H1 (cell line): ENCODE data around the gene ARHGAP18. TPM values are rescaled to one million over a fixed set of nuclear protein-coding genes. Genes with fewer than 3 reads are reported as not detected.

Experiments
- ATF3 ChIP-seq: IDR thresholded peaks from 2 replicates; pipeline ENCODE4 v1.6.1; 2011; ENCODE audit warnings: low read depth, mild to moderate bottlenecking, low read length; ENCODE audit not compliant: insufficient read depth
- BCL11A ChIP-seq, 2 experiments: IDR thresholded peaks; one replicate each; pipeline ENCODE4 v1.6.1; 2011; ENCODE audit warnings: low read depth in 2 of 2, low read length in 2 of 2, mild to moderate bottlenecking in 2 of 2
- CHD7 ChIP-seq: fragments of 300-600 bp; sonication (generic); IDR thresholded peaks from 2 replicates; pipeline ENCODE4 v1.7.1; 2012; ENCODE audit warnings: low read length, moderate library complexity, mild to moderate bottlenecking, inconsistent platforms; ENCODE audit not compliant: insufficient replicate concordance
- E2F6 ChIP-seq: IDR thresholded peaks from 2 replicates; pipeline ENCODE4 v1.6.1; 2012; ENCODE audit warnings: inconsistent platforms
- EZH2 ChIP-seq: fragments of 200-600 bp; sonication (generic); IDR thresholded peaks from 2 replicates; pipeline ENCODE4 v1.7.1; 2012; ENCODE audit warnings: low read depth, mild to moderate bottlenecking, moderate library complexity, low read length, inconsistent platforms; ENCODE audit not compliant: severe bottlenecking
- SP1 ChIP-seq: IDR thresholded peaks from 2 replicates; pipeline ENCODE4 v1.6.1; 2011; ENCODE audit warnings: low read depth, low read length
- SP4 ChIP-seq: IDR thresholded peaks from 2 replicates; pipeline ENCODE4 v1.6.1; 2012; ENCODE audit warnings: low read length, inconsistent platforms
- polyA plus RNA-seq, 7 experiments: library from polyadenylated mRNA; depleted of rRNA in 3 of 7; stranded (reverse) in 5 of 7; unstranded in 2 of 7; fragments of >200 nt in 5 of 7; fragments of 200-250 nt in 2 of 7; gene quantifications; 1 replicate in 5 of 7; 2 replicates in 1 of 7; 4 replicates in 1 of 7; pipeline versions ENCODE4 v1.2.1 to v1.2.3, GENCODE V29; 2011 to 2013; ENCODE audit warnings: missing spikeins in 2 of 7, mixed read lengths in 2 of 7
- total RNA-seq: library from RNA; stranded (reverse); fragmentation: NEBNext Ultra II Directional; extraction: Animal tissue kit (Norgen Biotek cat#: 25700); gene quantifications from 2 replicates; pipeline ENCODE4 v1.2.1, GENCODE V29; 2021
- TF ChIP-seq, protein P1 (sequence below): IDR thresholded peaks from 2 replicates; pipeline ENCODE4 v1.6.1; 2011; ENCODE audit warnings: low read length, improper control_type of control experiment

ARHGAP18 gene
- total and polyA plus RNA-seq, 2 of the 8 experiments (the other 6 are each of a cell fraction or from before 2014, with no cell fraction given): 0.83 to 4.5 TPM

DNA sequence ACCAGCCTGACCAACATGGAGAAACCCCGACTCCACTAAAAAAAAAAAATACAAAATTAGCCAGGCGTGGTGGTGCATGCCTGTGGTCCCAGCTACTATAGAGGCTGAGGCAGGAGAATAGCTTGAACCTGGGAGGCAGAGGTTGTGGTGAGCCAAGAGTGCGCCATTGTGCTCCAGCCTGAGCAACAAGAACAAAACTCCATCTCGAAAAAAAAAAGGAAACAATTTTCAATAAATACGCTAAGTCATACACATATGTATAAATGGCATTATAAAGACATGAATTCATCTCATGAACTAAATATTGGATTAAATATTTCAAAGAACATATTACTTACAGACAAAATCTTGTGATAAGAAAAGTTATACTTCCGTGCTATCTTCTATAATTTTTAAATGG, 2.9 kb downstream of the ARHGAP18 start (continued):
- no peak for TF ChIP-seq E2F6
- TF ChIP-seq SP4: no peak
- TF ChIP-seq CHD7: no peak
- TF ChIP-seq SP1: no peak
- TF ChIP-seq ATF3: no peak
- no peak for TF ChIP-seq EZH2
- no peak for TF ChIP-seq BCL11A (IDR thresholded peaks at IDR 0.05; ENCODE audit: low read depth in 2 of 2, low read length in 2 of 2)
- TF ChIP-seq, protein P1, sequence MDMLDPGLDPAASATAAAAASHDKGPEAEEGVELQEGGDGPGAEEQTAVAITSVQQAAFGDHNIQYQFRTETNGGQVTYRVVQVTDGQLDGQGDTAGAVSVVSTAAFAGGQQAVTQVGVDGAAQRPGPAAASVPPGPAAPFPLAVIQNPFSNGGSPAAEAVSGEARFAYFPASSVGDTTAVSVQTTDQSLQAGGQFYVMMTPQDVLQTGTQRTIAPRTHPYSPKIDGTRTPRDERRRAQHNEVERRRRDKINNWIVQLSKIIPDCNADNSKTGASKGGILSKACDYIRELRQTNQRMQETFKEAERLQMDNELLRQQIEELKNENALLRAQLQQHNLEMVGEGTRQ: no peak
